Measurements from ENCODE around the gene TBC1D2B.

TBC1D2B gene

DNA sequence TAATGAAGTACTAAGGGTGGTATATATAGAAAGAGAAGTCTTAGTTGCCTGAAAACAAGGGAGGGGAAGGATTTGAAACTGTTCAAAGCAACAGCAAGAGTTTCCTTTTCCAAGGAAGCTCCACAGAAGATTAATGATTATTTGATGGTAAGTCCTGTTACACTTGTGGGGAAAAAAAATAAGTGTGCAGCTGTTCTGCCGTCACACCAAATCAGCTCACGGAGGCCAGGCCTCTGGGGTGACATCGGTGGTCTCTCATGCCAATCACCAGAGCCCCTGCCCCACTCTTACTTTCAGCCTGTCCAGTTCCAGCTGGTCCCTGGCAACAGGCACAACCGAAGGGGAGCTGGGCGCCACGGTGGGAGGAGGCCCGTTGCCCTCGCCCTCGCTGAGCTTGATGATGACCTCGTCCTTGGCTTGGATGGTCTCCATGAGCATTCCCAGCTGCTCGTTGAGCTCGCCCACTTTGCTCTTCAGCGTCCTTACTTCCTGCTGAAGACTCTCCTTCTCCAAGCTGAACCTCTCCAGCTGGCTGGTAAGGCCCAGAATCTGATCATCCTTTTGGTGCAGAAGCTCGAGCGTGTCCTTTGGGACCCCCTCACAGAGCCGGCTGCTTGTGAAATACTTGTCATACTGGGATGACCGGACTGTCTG lies 53.5 kb downstream of the TBC1D2B start:
- TF ChIP-seq JUND (IDR thresholded peaks at IDR 0.05; ENCODE audit: low read depth): no peak
- in situ Hi-C loops (cut with HindIII; ENCODE audit: low pct_unique_long_range_greater_than_20kb, low sequenced_read_pairs): no loop called here
- no peak for DNase-seq (ENCODE audit: low read depth in 1 of 2, low spot score in 1 of 2)

- in situ Hi-C loops (cut with HindIII; ENCODE audit: low pct_unique_long_range_greater_than_20kb, low sequenced_read_pairs): no loop called here
- no peak for TF ChIP-seq JUND (IDR thresholded peaks at IDR 0.05; ENCODE audit: low read depth)
- DNase-seq (ENCODE audit: low read depth in 1 of 2, low spot score in 1 of 2): no peak
Measured at GRCh38 chr15:78023081-78023665, 54.3 kb downstream of the TBC1D2B start.

DNA sequence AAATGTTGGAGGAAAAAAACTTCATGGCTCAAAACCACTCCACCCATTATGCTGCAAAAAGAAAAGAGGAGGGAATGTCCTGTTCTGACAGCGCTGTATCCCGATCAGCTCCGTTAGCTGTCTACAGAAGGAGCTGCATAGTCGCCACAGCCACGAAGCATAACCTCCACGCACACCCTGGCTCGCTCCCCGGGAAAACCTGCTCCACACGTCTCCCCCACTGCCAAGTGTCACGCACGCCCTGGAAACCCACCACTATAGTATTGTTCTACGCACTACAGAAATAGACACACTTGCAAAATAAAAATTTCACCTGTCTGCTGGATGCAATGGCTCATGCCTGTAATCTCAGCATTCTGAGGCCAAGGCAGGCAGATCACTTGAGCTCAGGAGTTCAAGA lies 55.8 kb downstream of the TBC1D2B start:
- no peak for TF ChIP-seq JUND (IDR thresholded peaks at IDR 0.05; ENCODE audit: low read depth)
- DNase-seq (ENCODE audit: low read depth in 1 of 2, low spot score in 1 of 2): no peak

DNA sequence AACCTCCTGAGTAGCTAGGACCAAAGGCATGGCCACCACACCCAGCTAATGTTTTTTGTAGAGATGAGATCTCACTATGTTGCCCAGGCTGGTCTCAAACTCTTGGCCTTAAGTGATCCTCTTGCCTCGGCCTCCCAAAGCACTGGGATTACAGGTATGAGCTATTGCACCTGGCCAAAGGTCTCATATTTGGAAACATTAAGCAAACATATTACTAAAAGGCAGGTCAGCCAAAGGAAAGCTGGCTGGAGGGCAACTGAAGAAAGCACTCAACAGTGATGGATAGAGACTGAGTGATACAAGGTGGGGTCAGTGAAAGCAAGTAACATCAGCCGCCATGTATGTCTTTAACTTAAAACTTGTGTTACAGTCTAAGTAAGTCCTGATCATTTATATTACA lies 57.5 kb downstream of the TBC1D2B start:
- no peak for DNase-seq (ENCODE audit: low read depth in 1 of 2, low spot score in 1 of 2)
- no peak for TF ChIP-seq JUND (IDR thresholded peaks at IDR 0.05; ENCODE audit: low read depth)
- in situ Hi-C loops (cut with HindIII; ENCODE audit: low pct_unique_long_range_greater_than_20kb, low sequenced_read_pairs): no loop called here

More for the DNA sequence above, 55.8 kb downstream of the TBC1D2B start:
- in situ Hi-C loops (cut with HindIII; ENCODE audit: low pct_unique_long_range_greater_than_20kb, low sequenced_read_pairs): no loop called here

DNA sequence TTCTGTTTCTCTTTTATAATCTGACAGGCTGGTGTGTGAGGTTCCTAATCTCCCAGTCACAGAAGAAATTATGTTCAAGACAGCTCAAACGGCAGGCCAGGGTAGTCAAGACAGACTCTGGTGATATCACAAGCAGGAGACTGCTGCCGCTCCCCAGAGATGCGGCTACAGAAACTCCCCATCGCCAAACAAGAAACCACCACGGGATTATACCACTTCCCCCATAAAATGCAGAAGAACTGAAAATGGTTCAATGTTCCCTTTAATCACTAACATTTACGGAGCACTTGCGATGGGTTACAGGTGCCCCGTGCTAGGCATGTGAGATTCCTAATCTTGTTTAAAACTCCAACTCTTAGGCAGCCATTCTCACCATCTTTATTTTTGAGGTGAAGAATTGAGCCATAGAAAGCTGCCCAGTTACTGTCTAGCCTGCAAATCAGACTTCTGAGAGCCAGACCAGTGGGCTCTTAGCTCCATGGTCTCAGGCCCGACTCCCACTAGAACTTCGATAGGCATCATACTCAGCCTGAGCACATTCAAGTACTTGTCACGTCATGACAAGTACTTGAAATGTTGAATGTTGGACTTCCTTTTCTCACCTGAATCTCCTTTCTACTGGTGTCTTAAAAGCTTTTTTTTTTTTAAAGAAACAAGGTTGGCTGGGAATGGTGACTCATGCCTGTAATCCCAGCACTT lies 58.4 kb downstream of the TBC1D2B start:
- in situ Hi-C loops (cut with HindIII; ENCODE audit: low pct_unique_long_range_greater_than_20kb, low sequenced_read_pairs): no loop called here
- no peak for DNase-seq (ENCODE audit: low read depth in 1 of 2, low spot score in 1 of 2)
- TF ChIP-seq JUND (IDR thresholded peaks at IDR 0.05; ENCODE audit: low read depth): no peak

DNA sequence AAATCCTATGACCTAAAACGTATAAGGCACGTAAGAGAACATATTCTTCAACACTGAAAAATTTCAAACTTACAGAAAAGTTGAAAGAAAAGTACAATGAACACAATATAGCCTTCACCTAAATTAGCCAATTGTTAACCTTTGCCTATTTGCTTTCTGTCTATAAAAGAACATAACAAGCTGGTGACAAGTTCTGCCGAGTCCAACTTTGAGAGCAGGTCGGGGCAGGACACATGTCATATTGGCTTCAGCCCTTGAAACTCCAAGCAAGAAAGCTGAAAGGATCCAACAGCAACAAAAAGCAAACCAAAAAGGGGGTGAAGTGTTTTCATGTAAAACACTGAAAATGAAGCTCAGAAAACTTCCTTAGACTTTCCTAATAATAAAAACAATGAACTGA lies 59.1 kb downstream of the TBC1D2B start:
- no peak for DNase-seq (ENCODE audit: low read depth in 1 of 2, low spot score in 1 of 2)
- TF ChIP-seq JUND (IDR thresholded peaks at IDR 0.05; ENCODE audit: low read depth): no peak
- in situ Hi-C loops (cut with HindIII; ENCODE audit: low pct_unique_long_range_greater_than_20kb, low sequenced_read_pairs): no loop called here

- no peak for TF ChIP-seq JUND (IDR thresholded peaks at IDR 0.05; ENCODE audit: low read depth)
- in situ Hi-C loops (cut with HindIII; ENCODE audit: low pct_unique_long_range_greater_than_20kb, low sequenced_read_pairs): no loop called here
- no peak for DNase-seq (ENCODE audit: low read depth in 1 of 2, low spot score in 1 of 2)
Measured at GRCh38 chr15:78016860-78017259, 60.7 kb downstream of the TBC1D2B start.

- DNase-seq (ENCODE audit: low read depth in 1 of 2, low spot score in 1 of 2): peak in 1 of 2 experiments; percentile 32
- in situ Hi-C loops (cut with HindIII; ENCODE audit: low pct_unique_long_range_greater_than_20kb, low sequenced_read_pairs): no loop called here
- no peak for TF ChIP-seq JUND (IDR thresholded peaks at IDR 0.05; ENCODE audit: low read depth)
Measured at GRCh38 chr15:78012643-78013077, 64.9 kb downstream of the TBC1D2B start.

- no peak for TF ChIP-seq JUND (IDR thresholded peaks at IDR 0.05; ENCODE audit: low read depth)
- in situ Hi-C loops (cut with HindIII; ENCODE audit: low pct_unique_long_range_greater_than_20kb, low sequenced_read_pairs): no loop called here
- DNase-seq (ENCODE audit: low read depth in 1 of 2, low spot score in 1 of 2): no peak
Measured at GRCh38 chr15:78010067-78010466, 67.4 kb downstream of the TBC1D2B start.

DNA sequence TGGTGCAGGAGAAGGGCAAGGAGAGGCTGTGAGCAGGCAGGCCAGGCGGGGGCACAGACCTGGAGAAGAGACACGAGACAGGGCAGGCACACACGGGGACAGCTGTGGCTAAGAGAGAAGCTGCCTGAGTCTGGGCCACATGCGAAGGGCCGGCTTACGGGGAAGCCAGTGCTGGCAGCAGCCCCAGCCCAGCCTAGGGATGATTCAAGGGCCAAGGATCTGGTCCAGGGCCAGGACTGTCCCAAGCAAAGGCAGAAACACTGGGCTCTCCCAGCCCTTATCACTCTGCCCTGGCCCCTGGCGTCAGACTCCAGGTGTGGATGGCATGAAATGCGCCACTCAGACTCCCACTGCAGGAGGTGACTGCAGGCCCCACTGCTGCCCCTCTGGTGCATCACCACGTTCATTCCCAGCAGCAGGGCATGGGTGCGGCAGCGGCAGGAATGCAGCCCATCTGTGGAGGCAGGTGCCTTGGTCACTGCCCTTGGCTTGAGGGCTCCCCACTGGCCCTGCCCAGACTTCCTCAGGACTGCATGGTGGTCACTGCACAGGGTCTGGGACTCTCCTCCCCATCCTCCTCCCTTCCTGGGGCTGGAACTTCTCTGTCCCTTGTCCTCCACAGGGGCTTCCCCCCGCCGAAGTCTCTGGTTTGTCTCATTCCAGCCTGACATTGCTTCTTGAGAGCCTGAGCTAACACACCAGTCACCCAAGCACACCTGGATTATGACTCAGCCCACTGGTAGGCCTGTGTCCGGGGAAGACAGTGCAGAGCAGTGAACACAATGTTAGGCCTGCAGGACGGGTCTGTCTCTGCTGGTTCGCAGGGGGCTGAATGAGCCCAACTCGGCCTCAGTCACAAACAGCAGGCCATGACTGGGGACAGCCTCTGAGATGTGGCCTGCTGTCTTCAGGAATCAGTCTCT lies 69.3 kb downstream of the TBC1D2B start:
- TF ChIP-seq JUND (IDR thresholded peaks at IDR 0.05; ENCODE audit: low read depth): no peak
- DNase-seq (ENCODE audit: low read depth in 1 of 2, low spot score in 1 of 2): no peak
- in situ Hi-C loops (cut with HindIII; ENCODE audit: low pct_unique_long_range_greater_than_20kb, low sequenced_read_pairs): no loop called here

DNA sequence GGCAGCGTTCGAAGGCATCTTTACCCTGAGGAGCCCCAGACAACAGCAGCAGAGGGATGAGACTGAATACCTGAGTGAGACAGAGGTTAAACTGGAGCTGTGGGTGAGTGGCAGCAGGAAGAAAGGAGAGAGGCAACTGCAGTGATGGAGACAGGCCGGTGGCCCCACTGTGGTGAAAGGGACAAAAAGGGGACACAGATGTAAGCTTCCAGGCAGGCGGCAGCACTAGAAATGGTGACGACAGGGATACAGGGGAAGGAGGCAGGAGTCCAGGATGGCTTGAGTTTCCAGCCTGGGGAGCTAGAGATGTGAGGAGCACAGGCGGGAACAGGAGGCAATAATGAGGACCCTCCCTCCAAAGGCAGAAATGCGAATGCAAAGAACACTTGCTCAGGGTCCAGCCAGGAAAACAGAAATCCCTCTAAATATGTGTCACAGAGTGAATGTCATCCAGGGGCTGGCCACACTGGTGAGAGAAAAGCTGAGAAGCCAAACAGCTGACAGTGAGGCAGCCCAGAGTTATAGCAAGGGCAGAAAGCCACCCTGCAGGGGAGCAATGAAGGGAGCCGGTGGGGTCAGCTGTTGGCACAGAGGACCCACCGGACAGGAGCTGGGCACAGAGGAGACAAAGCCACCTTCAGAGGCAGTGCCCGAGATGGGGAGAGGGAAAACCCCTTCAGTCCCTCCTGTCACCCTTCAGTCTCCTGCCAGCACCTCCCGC lies 70.1 kb downstream of the TBC1D2B start:
- in situ Hi-C loops (cut with HindIII; ENCODE audit: low pct_unique_long_range_greater_than_20kb, low sequenced_read_pairs): no loop called here
- no peak for DNase-seq (ENCODE audit: low read depth in 1 of 2, low spot score in 1 of 2)
- TF ChIP-seq JUND (IDR thresholded peaks at IDR 0.05; ENCODE audit: low read depth): no peak

Data from T47D (cell line).